Measurements from ENCODE around the gene RNF111.

GRCh38 chr15:58957101-58957973 is 30.1 kb upstream of the RNF111 start:
- TF ChIP-seq CTCF (IDR thresholded peaks at IDR 0.05 in 4 of 5, conservative IDR thresholded peaks at IDR 0.05 in 1 of 5) (peak; percentile 32 to 74 (median 57)), POLR2A (IDR thresholded peaks at IDR 0.05) (no peak)
